Kidney capillary endothelial cell (primary cell): Measurements from ENCODE around the gene GYG2.

Experiments
- DNase-seq: peaks from one replicate; pipeline ENCODE4 v3.0.0-alpha.2; 2018; ENCODE audit warnings: low spot score

GYG2 gene

DNA sequence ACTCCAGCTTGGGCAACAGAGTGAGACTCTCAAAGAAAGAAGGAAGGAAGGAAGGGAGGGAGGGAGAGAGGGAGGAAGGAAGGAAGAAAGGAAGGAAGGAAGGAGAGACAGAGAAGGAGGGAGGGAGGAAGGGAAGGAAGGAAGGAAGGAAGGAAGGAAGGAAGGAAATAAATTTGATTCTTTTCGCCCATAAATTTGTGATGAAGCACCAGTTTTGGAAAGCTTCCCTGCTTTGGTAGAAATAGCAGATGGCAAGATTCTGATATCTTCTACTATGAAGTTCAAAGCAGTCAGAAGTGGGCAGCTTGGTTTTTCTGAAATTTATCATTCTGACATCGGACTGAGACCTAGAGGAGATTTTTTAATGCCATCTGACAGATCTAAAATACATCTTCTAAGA lies 11.7 kb upstream of the GYG2 start:
- DNase-seq, result no peak

DNA sequence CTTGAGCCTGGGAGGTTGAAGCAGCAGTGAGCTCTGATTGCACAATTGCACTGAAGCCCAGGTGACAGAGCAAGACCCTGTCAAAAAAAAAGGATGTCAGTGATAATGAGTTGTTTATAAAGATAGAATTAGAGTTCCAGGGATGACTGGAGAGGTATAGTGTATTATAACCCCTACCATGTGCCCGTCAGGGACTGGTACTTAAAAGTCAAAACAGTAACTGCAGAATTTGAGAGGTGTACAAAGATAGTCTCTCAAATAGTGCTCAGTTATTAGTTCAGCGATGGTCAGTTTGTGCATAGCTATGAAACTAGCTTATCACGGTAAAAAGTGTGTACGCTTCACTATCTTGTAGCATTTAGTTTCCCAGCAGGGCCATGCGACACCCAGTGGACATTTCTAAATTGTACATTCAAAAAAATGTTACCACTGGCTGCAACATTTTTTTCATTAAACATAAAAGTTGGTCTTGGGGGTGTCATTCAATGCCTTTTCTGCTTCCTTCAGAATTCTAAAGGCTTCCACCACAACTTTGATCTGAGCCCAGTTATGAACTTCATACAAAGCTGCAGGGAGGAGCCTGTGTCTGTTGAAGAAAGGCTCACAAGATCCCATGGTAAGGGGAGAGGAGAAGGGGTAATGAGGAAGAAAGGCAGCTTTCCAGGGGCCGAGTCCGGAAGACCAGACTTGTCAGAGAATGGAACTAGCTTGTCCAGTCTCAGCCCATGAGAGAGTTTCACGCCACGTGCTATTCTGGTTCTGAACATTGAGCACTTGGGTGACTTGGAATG lies 9.2 kb upstream of the GYG2 start:
- peak; percentile 18 for DNase-seq

- no peak for DNase-seq
These were observed 8.5 kb upstream of the GYG2 start for GRCh38 chrX:2820136-2820771.

DNA sequence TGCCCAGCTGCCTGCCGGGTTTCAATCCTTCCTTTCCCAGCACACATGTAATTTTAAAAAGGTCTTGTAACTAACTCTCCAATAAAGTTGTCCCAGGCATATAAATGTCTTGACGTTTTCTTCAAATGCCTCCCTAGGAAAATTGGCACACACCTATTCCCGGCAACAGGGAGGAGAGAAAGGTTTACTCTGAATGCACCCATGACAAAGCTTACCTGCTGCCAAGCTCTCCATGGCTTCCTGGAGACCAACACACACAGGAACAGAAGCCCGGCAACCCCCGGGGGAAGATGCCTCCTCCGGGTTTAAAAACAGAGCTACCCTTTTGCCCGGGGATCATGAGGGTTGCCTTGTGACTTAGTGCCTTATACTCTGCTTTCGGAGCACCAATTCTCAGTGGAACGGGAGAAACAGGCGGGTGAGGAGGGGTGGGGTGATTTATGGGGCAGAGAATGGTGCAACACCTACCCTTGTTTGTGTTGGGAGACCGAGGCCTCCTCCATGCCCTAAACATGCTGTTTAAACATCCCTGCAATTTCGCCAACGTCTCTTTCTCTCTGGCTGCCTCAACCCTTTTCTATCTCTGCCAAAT lies 4.8 kb upstream of the GYG2 start:
- no peak for DNase-seq

DNA sequence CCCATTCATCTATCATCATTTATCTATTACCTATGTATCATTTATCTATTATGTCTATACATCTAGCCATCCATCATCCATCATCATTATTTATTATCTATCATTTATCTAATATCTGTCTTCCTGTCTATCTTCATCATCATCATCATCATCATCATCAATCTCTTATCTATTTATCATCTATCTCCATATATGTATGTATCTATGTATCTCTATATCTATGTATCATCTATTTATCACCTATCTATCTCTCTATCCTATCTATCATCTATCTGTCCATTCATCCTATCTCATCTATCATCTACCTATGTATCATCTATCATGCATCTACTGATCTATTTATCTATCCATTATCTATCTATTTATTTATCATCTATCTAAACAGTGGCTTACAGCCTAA lies 3.8 kb upstream of the GYG2 start:
- DNase-seq, result no peak

- no peak for DNase-seq
These were observed 255 bp downstream of the GYG2 start for GRCh38 chrX:2828959-2829411.

DNA sequence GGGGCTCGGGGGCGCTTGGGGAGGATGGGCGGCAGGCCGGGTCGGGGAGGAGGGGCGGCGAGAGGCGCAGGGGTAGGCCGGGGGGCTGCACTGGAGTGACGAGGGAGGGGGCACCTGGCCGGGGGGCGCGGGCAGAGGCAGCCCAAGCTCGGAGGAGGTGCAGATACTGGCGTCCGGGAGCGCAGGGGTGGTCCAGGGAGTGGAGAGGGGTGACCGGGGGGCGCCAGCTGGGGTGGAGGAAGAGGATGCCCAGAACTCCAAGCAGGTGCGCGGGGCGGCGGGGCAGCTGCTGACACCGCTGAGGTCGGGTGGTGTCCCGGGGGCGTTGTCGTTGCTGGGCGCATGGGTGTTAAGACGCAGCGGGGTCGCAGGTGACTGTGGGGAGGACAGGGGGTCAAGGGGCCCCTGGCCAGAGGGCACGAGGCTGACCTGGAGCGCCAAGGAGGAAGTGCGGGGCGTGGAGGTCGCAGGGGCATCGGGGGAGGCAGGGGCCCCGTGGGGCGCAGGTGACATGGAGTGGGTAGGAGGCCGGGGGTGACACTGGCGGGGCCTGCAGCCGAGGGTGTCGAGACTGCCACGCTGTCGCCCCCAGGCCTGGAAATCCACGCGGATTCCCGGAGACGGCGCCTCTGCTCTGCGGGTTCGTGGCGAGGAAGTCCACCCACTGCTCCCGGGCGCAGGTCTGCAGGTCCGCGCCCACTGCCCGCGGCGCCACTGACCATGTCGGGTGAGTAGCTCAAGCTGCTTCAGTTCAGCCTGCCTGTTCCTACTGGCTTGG lies 928 bp downstream of the GYG2 start:
- DNase-seq, result no peak

DNA sequence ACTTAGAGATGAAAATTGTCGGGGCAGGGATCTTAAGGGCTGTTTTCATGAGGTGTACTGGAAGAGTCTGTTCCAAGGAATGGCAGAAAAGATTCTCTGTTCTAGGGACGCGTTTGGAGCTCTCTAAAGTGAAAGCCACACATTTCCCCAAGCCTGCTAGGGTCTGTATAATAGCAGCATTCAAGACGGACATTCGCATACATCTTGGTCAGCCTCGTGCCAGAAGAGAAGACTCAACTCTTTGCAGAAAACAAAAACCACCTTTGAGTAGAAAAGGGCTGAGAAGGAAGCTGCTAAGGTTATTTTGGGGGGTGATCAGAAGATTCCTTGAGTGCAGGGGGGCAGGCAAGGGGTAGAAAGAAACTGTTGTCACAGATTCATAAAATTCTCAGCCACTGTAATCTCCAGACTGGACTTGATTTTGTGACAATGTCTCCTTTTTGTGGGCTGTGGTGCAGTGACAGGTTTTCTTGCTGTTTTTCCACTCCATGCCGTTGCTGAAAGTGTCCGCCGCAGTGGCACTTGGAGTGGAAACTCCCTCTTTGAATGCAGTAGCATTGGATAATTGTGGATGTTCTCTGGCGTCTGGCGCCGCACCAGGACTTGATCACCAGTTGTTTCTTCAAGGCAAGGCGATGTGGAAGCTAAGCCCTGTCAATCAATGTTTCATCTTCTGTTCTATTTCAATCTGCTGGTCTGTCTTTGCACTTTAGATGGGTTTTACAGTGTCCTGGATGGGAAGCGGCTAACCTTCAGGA lies 2.9 kb downstream of the GYG2 start:
- no peak for DNase-seq

- no peak for DNase-seq
These were observed 9.2 kb downstream of the GYG2 start for GRCh38 chrX:2837961-2838360.

- DNase-seq, result no peak
These were observed 12.2 kb downstream of the GYG2 start for GRCh38 chrX:2840961-2841360.

DNA sequence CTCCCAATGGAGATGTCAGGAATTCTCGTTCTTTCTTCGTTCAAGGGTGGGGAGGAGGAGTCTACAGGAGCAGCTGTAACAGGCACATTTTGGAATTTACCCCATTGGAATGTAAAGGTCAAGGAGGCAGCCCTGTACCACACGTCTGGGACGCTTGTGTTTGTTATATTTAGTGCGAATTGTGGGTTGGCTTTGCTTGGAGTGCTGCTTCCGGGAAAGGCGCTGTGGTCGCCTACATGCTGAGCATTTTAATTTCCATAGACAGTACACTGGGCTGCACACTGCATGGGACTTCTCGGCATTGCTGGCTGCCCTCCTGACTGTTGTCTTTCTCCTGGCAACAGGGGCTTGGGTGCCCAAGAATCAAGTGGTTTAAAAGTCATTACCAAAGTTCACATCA lies 12.8 kb downstream of the GYG2 start:
- no peak for DNase-seq

GRCh38 chrX:2846992-2847391 lies 18.3 kb downstream of the GYG2 start:
- no peak for DNase-seq

DNA sequence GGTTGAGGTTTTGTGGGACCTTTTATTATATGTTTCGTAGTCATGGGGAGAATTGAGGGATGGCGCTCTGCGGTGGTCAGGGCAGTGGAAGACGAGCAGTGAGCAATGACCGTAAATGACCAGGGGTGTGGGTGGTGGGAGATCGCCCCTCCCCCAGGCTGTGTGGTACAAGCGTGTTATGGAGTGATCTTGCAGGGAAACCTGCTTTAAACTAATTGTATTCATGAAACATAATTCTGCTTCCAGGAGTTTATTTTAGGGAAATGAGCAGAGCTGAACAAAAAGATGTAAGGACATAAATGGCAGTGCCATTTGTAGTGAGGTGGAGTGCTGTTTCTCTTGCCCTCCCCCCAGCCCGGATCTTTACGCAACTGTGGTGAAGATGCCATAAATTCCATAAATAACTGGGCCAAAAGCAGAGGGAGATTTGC lies 20.2 kb downstream of the GYG2 start:
- no peak for DNase-seq

GRCh38 chrX:2854918-2855317 lies 26.2 kb downstream of the GYG2 start:
- DNase-seq, result no peak

DNA sequence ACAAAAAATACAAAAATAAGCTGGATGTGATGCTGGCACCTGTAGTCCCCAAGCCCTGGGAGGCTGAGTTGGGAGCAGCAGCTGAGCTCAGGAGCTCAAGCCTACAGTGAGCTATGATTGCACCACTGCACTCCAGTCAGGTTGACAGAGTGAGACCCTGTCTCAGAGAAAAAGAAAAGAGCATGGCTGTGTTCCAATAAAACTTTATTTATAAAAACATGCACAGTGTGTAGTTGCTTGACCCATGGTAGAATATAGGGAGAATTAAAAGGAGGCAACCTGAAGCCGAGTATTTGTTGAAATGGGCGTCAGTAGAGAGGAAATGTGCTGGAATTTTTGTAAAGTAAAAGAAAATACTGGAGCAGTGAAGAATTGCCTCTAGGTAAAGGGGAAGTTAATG lies 27.0 kb downstream of the GYG2 start:
- DNase-seq, result no peak

- no peak for DNase-seq
These were observed 28.8 kb downstream of the GYG2 start for GRCh38 chrX:2857566-2857965.

DNA sequence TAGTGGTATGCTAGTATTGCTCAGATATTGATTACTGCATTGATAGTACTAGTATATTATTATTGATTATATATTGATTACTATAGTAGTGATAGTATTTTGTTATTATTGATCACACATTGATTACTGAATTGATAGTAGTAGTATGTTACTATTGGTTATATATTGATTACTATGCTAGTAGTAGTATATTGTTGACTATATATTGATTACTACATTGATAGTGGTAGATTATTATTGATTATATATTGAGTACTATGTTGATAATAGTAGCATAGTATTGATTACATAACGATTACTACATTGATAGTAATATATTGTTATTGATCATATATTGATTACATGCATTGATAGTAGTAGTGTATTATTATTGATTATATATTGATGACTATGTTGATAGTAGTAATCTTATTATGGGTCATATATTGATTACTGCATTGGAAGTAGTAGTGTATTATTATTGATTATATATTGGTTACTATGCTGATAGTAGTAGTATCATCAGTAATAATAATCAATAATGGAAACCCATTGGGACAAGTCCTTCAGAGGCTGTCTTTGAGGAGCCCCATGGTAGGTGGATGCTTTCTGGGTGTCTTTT lies 30.6 kb downstream of the GYG2 start:
- no peak for DNase-seq

DNA sequence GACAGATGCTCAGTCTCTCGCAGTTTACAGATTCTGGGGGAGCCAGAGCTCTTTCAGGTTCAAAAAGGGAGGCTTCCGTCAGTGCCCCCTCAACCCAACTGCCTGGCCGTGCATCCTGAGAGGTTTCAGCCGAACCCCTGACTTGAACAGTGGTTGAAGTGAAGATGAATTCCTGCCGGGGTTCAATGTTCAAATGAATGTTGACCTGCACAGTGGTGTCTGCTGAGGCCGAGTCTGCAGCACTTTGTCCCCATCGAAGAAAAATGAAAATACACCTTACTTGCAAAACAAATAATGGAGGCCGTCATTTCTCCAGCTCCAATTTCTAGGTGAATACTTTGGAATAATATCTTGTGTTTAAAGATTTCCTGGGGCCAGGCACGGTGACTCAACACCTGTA lies 33.7 kb downstream of the GYG2 start:
- no peak for DNase-seq

GRCh38 chrX:2863646-2864045 lies 34.9 kb downstream of the GYG2 start:
- no peak for DNase-seq

GRCh38 chrX:2867206-2867605 lies 38.5 kb downstream of the GYG2 start:
- no peak for DNase-seq

DNA sequence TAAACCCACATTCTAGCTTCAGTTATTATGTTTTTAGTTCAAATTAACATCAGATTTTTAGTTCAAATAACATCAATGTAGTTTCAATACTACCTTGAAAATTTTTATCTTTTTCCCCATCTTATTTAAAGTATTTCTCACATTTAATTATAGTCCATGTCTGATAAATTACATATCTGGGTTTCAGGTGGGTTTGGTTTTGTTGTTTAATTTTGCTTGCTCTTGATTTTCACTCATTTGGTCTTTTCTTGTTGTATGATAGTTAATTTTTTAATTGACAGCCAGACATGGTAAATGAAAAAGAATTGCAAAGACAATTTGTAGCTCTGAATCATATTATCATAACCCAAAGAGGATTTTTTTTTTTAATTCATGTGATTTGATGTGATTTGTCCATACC lies 41.9 kb downstream of the GYG2 start:
- DNase-seq, result no peak
